Rectal smooth muscle tissue (tissue), 1 donor: ENCODE measurements around the gene CST4.
"Not testable (repeated sequence)": the region's sequence is repeated elsewhere in the genome, so short reads cannot be mapped to it uniquely, and the experiment has no call there.

Experiments
- H3K27ac ChIP-seq: one replicate; pipeline ENCODE4 v1.7.0; 2013; ENCODE audit warnings: low read depth, low read length, inconsistent platforms
- H3K27me3 ChIP-seq: one replicate; pipeline ENCODE4 v1.7.0; 2013; ENCODE audit warnings: low read length; ENCODE audit not compliant: control insufficient read depth, insufficient read depth
- H3K36me3 ChIP-seq: one replicate; pipeline ENCODE4 v1.7.0; 2013; ENCODE audit warnings: low read length; ENCODE audit not compliant: control insufficient read depth, insufficient read depth
- H3K4me1 ChIP-seq: one replicate; pipeline ENCODE4 v1.7.0; 2013; ENCODE audit warnings: low read length; ENCODE audit not compliant: control insufficient read depth, insufficient read depth
- H3K4me3 ChIP-seq: one replicate; pipeline ENCODE4 v1.7.0; 2013; ENCODE audit warnings: low read length
- H3K9ac ChIP-seq: one replicate; pipeline ENCODE4 v1.7.0; 2013; ENCODE audit warnings: low read length

CST4 gene

GRCh38 chr20:23702021-23702420, 13.2 kb upstream of the CST4 start:
- Histone ChIP-seq H3K4me3 (no peak overlapping the region), H3K27ac (no peak overlapping the region), H3K27me3 (no peaks in the 10 kb centered on the region), H3K4me1 (no peaks in the 10 kb centered on the region), H3K36me3 (no peaks in the 10 kb centered on the region), H3K9ac (no peak overlapping the region)

GRCh38 chr20:23700931-23701330, 12.1 kb upstream of the CST4 start:
- Histone ChIP-seq H3K27me3 (no peaks in the 10 kb centered on the region), H3K4me1 (no peaks in the 10 kb centered on the region), H3K4me3 (no peak overlapping the region), H3K27ac (no peak overlapping the region), H3K36me3 (no peaks in the 10 kb centered on the region), H3K9ac (no peak overlapping the region)

GRCh38 chr20:23697947-23698346, 9.1 kb upstream of the CST4 start:
- Histone ChIP-seq H3K9ac (no peak overlapping the region), H3K36me3 (no peaks in the 10 kb centered on the region), H3K4me1 (no peaks in the 10 kb centered on the region), H3K27me3 (no peaks in the 10 kb centered on the region), H3K4me3 (no peak overlapping the region), H3K27ac (no peak overlapping the region)

DNA sequence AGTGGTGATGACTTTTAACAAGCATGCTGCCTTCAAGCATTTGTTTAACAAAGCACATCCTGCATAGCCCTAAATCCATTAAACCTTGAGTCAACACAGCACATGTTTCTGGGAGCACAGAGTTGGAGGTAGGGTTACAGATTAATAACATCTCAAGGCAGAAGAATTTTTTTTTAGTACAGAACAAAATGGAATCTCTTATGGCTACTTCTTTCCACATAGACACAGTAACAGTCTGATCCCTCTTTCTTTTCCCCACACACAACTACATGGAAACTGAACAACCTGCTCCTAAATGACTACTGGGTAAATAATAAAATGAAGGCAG, 6.2 kb upstream of the CST4 start:
- not testable (repeated sequence) for H3K36me3 ChIP-seq, H3K9ac ChIP-seq, H3K27ac ChIP-seq, H3K4me3 ChIP-seq, H3K4me1 ChIP-seq, H3K27me3 ChIP-seq

- not testable (repeated sequence) for H3K9ac ChIP-seq, H3K27ac ChIP-seq, H3K36me3 ChIP-seq, H3K4me1 ChIP-seq, H3K4me3 ChIP-seq, H3K27me3 ChIP-seq
Observed at GRCh38 chr20:23694178-23695067, 5.6 kb upstream of the CST4 start.

DNA sequence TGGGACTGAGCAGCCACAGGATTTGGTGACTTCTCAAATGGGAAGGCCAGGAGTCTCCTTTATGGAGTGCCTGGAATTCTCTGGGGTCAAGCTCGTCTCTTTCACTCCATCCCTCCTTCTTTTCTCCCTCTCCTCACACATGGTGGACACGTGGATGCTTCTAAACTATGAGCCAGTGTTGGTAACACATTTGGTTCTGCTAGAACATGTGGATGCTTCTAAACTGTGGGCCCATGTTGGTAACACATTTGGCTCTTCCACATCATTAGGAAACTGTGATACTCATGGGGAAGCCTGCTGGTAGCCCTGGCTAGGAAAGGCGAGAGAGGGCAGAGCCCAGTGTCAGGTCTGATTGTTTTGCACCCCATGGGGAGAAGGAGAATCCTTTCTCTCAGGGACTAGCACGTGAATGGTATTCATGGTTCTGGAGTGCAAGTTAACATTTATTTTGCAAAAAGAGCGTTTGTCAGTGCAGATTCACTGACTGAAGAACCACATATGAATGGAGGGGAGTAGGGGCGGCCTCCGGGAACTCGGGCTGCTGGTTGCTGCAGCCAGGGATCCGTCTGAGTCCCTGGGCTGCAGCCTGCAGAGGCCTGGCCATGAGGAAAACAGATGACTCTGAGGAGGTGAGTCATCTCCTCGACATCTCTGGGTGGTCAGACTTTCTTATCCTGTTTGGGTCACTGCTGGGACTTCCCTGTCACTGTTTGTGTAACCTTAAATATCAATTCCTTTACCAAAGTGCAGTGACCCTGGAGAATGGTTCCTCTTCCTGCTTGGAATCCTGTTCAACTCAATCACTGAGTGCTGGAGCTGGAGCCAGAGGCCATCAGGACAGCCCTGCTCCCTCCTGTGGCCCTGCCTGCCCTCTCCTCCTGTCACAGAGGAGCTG, 4.1 kb upstream of the CST4 start:
- not testable (repeated sequence) for H3K4me1 ChIP-seq, H3K9ac ChIP-seq, H3K4me3 ChIP-seq, H3K27ac ChIP-seq, H3K27me3 ChIP-seq, H3K36me3 ChIP-seq

- H3K36me3 ChIP-seq, result no peaks in the 10 kb centered on the region
Observed at GRCh38 chr20:23691675-23692074, 2.8 kb upstream of the CST4 start.

GRCh38 chr20:23690581-23690980, 1.7 kb upstream of the CST4 start:
- Histone ChIP-seq H3K36me3 (no peaks in the 10 kb centered on the region), H3K27ac (no peak overlapping the region), H3K9ac (no peak overlapping the region), H3K4me3 (no peak overlapping the region), H3K4me1 (no peaks in the 10 kb centered on the region), H3K27me3 (no peaks in the 10 kb centered on the region)

More at GRCh38 chr20:23691675-23692074, 2.8 kb upstream of the CST4 start:
- no peaks in the 10 kb centered on the region for H3K4me1 ChIP-seq
- H3K9ac ChIP-seq, result no peak overlapping the region
- H3K4me3 ChIP-seq, result no peak overlapping the region
- no peaks in the 10 kb centered on the region for H3K27me3 ChIP-seq
- H3K27ac ChIP-seq, result no peak overlapping the region

- no peaks in the 10 kb centered on the region for H3K36me3 ChIP-seq
- H3K27me3 ChIP-seq, result no peaks in the 10 kb centered on the region
- H3K9ac ChIP-seq, result no peak overlapping the region
- H3K27ac ChIP-seq, result no peak overlapping the region
- H3K4me1 ChIP-seq, result no peaks in the 10 kb centered on the region
- no peak overlapping the region for H3K4me3 ChIP-seq
Observed at GRCh38 chr20:23689399-23689690, 507 bp upstream of the CST4 start.

DNA sequence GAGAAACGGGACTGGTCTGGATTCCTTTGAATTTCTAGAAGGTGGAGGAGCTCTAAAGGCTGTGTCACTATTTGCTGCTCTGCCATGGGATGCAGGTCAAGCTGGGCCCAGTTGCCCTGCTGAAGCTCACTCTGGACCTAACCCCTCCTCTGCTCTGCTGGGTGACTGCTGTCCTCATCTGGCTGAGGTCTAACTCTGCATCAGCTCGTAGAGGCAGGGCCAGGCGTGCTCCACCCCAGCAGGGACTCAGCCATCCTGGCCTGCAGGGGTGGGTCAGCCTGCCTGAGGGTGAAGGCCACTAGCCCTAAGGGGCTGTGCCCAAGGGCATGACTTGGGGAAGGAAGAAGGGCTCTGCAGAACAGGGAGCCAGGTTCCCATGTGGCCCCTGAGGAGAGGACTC, 852 bp downstream of the CST4 start:
- Histone ChIP-seq H3K27ac (no peak overlapping the region), H3K27me3 (no peaks in the 10 kb centered on the region), H3K36me3 (no peaks in the 10 kb centered on the region), H3K4me3 (no peak overlapping the region), H3K9ac (no peak overlapping the region), H3K4me1 (no peaks in the 10 kb centered on the region)

DNA sequence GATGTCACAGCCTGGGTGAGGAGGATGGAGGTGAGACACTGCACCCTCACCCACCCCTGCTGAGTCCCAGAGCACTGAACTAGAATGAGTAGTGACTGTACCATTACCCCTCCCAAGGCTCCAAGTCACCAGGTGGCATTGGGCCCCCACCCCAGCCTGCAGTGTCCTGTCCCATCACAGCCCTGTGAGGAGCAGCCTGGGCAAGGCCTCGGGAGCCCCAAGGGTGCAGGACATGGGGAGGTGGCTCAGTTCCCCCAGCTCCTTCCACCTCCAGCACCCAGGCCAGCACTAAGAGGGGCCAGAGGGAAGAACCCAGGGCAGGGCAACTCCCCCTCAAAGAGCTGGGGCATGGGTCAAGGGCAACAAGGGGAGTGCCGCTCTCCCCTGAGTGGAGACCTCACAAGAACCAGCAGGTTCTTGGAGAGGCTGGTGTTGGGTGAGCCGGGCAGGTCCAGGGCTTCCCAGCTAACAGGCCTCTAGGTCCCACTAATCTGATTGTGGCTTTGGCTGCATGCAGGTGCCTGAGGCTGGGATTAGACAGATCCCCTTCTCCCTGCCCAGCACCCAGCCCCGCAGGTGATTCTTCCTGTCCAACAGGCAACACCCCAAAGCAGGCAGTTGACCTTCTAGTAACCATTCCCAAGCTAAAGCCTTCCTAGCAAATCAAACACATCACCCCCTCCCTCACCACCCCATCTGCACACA, 2.6 kb downstream of the CST4 start:
- Histone ChIP-seq H3K36me3 (no peaks in the 10 kb centered on the region), H3K27me3 (no peaks in the 10 kb centered on the region), H3K9ac (no peak overlapping the region), H3K4me3 (no peak overlapping the region), H3K27ac (no peak overlapping the region), H3K4me1 (no peaks in the 10 kb centered on the region)

DNA sequence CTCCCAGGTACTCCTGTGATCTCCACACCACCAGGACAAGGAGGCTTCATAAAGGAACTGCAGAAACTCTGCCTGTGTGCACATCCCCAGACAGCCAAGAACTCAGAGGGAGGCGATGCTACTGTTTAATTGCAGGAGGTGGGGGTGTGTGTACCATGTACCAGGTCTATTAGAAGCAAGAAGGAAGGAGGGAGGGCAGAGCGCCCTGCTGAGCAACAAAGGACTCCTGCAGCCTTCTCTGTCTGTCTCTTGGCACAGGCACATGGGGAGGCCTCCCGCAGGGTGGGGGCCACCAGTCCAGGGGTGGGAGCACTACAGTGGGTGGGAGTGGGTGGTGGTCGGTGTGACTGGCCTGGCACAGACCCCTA, 3.3 kb downstream of the CST4 start:
- H3K36me3 ChIP-seq, H3K27me3 ChIP-seq, H3K4me1 ChIP-seq, H3K9ac ChIP-seq, H3K4me3 ChIP-seq, H3K27ac ChIP-seq: not testable (repeated sequence)
